ENCODE data around the gene FOXF1. TPM values are rescaled to one million over a fixed set of nuclear protein-coding genes. Genes with fewer than 3 reads are reported as not detected.

FOXF1 gene
- total RNA-seq, 1 experiment from 2014 or later = 0.10 TPM

DNA sequence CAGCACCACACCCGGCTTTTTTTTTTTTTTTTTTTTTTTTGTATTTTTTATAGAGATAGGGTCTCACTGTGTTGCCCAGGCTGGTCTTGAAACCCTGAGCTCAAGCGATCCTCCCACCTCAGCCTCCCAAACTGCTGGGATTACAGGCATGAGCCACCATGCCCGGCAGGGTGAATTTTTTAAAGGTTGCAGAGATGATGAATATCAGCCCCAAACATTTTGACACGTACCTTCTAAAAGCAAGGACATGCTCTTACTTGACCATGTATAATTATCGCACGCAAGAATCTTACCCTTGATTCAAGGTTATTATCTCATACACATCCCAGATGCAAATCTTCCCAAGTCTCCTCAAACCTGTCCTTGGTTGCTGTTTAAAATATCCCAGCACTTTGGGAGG is 52.0 kb downstream of the FOXF1 start:
- no peaks in the 10 kb centered on the region for H3K9me3 ChIP-seq (ENCODE audit: control insufficient read depth, insufficient read depth, low read depth, low read length)
- peaks cover 17% of the 10 kb centered on the region for H3K4me1 ChIP-seq (ENCODE audit: control insufficient read depth, insufficient read depth, low read length)
- no peak for DNase-seq (ENCODE audit: low read depth, low spot score)
- intact Hi-C loops (cut with micrococcal nuclease; ENCODE audit: unreplicated experiment) = loop anchor here (2.0 to 5.0 kb wide), 2 partner anchors 500 to 715 kb away; no protein-coding TSS in a partner anchor
- in situ Hi-C loops (cut with HindIII; ENCODE audit: low pct_unique_long_range_greater_than_20kb, low sequenced_read_pairs) = no loop called here
- no peaks in the 10 kb centered on the region for H3K36me3 ChIP-seq (ENCODE audit: control insufficient read depth, insufficient read depth, low read length)
- H3K27ac ChIP-seq (ENCODE audit: low read length) = no peak overlapping the region
- H3K4me3 ChIP-seq (ENCODE audit: low read depth in 2 of 2, low read length in 2 of 2) = no peak overlapping the region
- CTCF ChIA-PET = no interaction called here
- no peak for ATAC-seq
- BruUV-seq (replicated peaks) = no TSS peak
- TF ChIP-seq, protein P1, sequence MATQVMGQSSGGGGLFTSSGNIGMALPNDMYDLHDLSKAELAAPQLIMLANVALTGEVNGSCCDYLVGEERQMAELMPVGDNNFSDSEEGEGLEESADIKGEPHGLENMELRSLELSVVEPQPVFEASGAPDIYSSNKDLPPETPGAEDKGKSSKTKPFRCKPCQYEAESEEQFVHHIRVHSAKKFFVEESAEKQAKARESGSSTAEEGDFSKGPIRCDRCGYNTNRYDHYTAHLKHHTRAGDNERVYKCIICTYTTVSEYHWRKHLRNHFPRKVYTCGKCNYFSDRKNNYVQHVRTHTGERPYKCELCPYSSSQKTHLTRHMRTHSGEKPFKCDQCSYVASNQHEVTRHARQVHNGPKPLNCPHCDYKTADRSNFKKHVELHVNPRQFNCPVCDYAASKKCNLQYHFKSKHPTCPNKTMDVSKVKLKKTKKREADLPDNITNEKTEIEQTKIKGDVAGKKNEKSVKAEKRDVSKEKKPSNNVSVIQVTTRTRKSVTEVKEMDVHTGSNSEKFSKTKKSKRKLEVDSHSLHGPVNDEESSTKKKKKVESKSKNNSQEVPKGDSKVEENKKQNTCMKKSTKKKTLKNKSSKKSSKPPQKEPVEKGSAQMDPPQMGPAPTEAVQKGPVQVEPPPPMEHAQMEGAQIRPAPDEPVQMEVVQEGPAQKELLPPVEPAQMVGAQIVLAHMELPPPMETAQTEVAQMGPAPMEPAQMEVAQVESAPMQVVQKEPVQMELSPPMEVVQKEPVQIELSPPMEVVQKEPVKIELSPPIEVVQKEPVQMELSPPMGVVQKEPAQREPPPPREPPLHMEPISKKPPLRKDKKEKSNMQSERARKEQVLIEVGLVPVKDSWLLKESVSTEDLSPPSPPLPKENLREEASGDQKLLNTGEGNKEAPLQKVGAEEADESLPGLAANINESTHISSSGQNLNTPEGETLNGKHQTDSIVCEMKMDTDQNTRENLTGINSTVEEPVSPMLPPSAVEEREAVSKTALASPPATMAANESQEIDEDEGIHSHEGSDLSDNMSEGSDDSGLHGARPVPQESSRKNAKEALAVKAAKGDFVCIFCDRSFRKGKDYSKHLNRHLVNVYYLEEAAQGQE (IDR thresholded peaks at IDR 0.05; ENCODE audit: insufficient read depth in 1 of 2, low read depth in 2 of 2, low read length in 1 of 2) = no peak
- POLR2A ChIA-PET = no interaction called here
- no peaks in the 10 kb centered on the region for H3K27me3 ChIP-seq (ENCODE audit: control insufficient read depth, insufficient read depth, low read length)

DNA sequence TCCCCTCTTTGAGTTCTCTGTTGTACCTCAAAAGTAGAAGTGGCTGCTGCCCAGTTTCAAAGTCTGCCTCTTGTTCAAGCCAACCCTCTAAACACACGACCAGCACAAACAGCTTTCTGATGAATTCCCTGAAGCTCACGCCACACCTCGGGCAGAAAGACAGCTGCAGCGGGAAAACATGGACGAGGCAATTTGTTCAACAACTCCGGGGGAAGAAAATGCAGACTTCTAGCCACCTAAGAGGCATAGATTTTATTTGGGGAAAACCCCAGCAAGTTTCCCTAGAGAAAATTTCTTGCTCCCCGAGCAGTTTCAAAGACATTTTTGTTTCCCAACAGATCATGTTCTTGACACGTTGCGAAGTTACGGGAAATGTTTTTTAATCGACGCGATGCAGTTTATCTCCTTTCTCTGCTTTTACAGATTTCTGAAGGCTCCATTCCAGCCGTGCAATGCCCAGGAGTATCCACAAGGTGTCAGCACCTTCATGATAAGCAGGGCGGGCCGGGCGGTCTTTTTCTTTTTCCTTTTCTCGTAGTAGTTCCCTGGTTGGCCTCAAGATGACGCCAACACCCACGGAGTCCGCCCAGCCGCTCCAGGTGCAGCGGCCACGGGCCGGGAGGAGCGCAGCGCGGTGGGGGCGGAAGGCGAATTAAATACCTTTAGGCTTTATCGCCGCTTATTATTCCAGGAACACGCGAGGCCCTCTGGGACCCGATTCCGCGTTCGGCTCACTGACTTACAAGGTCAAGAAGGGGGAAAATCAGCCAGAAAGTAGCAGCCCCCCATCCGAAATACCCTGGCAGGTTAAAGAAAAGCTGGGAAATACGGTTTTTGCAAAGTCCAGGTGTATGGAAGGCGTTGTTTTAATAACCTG is 53.4 kb downstream of the FOXF1 start:
- BruUV-seq (replicated peaks) = no TSS peak
- POLR2A ChIA-PET = interaction anchor here (0.7 kb wide), 1 partner anchor 720 kb away, joined by 3 read pairs; no protein-coding TSS in a partner anchor
- Histone ChIP-seq H3K36me3 (ENCODE audit: control insufficient read depth, insufficient read depth, low read length) (no peaks in the 10 kb centered on the region), H3K4me1 (ENCODE audit: control insufficient read depth, insufficient read depth, low read length) (peaks cover 17% of the 10 kb centered on the region), H3K4me3 (ENCODE audit: low read depth in 2 of 2, low read length in 2 of 2) (peak overlapping the region; percentile 47 to 77), H3K27ac (ENCODE audit: low read length) (peak overlapping the region; percentile 89), H3K27me3 (ENCODE audit: control insufficient read depth, insufficient read depth, low read length) (no peaks in the 10 kb centered on the region), H3K9me3 (ENCODE audit: control insufficient read depth, insufficient read depth, low read depth, low read length) (no peaks in the 10 kb centered on the region)
- ATAC-seq (peak; percentile 26), DNase-seq (ENCODE audit: low read depth, low spot score) (no peak)
- CTCF ChIA-PET = interaction anchor here (0.7 to 1.5 kb wide), 4 partner anchors 271 to 517 kb away, joined by 4 to 11 read pairs (median 6); no protein-coding TSS in a partner anchor
- TF ChIP-seq SIN3A (IDR thresholded peaks at IDR 0.05; ENCODE audit: borderline replicate concordance, insufficient read depth, low read depth, low read length) = no peak
- TF ChIP-seq, protein P2, sequence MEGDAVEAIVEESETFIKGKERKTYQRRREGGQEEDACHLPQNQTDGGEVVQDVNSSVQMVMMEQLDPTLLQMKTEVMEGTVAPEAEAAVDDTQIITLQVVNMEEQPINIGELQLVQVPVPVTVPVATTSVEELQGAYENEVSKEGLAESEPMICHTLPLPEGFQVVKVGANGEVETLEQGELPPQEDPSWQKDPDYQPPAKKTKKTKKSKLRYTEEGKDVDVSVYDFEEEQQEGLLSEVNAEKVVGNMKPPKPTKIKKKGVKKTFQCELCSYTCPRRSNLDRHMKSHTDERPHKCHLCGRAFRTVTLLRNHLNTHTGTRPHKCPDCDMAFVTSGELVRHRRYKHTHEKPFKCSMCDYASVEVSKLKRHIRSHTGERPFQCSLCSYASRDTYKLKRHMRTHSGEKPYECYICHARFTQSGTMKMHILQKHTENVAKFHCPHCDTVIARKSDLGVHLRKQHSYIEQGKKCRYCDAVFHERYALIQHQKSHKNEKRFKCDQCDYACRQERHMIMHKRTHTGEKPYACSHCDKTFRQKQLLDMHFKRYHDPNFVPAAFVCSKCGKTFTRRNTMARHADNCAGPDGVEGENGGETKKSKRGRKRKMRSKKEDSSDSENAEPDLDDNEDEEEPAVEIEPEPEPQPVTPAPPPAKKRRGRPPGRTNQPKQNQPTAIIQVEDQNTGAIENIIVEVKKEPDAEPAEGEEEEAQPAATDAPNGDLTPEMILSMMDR (IDR thresholded peaks at IDR 0.05) = peak; percentile 100
- intact Hi-C loops (cut with micrococcal nuclease; ENCODE audit: unreplicated experiment) (loop anchor here (2.0 to 5.0 kb wide), 2 partner anchors 499 to 714 kb away; no protein-coding TSS in a partner anchor), in situ Hi-C loops (cut with HindIII; ENCODE audit: low pct_unique_long_range_greater_than_20kb, low sequenced_read_pairs) (no loop called here)

Other genes starting within 250 kb of the FOXF1 start
- 16.5 TPM for gene MTHFSD, start 44.7 kb downstream of the FOXF1 start, total RNA-seq (2021; ENCODE audit: unreplicated experiment)
- 14.9 TPM for gene FOXC2, start 56.3 kb downstream of the FOXF1 start, total RNA-seq (2021; ENCODE audit: unreplicated experiment)
- gene FOXL1, start 68.0 kb downstream of the FOXF1 start, total RNA-seq (2021; ENCODE audit: unreplicated experiment) = 9.3 TPM

Measured in Panc1 (cell line).